NOMO-1 (cell line): ENCODE data around the gene ABCC9.

ENCODE experiments used
- DNase-seq, 2 experiments: peaks; one replicate each; lab custom pipeline; 2025; ENCODE audit not compliant: unreplicated experiment in 2 of 2; lab: John Stamatoyannopoulos, UW

ABCC9 gene

DNA sequence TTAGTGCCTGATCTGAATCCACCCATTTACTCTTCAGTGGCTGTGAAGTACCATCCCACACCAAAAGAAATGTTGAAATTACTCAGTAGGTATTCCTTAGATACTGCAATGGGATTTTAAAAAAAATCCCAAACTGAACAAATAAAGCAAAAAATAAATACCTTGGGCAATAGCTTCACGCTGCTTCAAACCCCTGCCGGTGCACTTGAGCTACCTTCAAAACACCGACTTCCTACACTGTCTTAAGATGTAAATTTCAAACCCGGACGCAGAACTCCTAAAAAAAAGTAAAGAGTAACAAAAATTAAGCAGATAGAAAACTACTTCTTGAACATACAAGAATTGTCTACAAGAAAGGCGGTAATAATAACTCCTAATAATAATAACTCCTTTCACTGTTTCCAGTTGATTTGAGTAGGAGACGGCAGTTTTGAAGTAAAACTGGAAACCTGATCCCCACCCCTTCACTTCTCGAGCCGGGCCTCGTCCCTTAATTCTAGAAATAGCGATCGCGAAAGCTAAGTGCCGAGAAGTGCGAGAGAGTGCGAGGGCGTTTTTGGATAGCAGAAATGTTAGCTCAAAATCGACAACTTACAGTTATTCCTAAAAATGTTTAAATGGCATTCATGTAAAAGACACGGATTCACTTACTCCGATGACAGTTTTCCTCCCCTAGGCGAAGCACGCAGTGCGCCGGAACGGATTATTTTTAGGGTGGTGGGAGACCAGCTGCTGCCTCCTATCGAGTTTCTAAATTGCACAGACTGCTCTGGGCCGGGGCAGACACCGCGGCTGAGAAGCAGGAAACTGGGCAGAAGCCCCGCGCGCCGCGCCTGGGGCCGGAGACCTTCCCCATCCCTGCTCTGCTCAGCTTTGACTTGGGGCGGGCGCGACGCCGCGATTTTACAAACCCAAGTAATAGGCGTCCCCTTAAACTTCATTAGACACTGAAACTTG is at the start of gene ABCC9:
TSS of gene ABCC9 (minus strand) at position 878 of the 957 bp plus-strand sequence. CDS start 4,752 bp downstream, outside the sequence.
- DNase-seq: no peak

DNA sequence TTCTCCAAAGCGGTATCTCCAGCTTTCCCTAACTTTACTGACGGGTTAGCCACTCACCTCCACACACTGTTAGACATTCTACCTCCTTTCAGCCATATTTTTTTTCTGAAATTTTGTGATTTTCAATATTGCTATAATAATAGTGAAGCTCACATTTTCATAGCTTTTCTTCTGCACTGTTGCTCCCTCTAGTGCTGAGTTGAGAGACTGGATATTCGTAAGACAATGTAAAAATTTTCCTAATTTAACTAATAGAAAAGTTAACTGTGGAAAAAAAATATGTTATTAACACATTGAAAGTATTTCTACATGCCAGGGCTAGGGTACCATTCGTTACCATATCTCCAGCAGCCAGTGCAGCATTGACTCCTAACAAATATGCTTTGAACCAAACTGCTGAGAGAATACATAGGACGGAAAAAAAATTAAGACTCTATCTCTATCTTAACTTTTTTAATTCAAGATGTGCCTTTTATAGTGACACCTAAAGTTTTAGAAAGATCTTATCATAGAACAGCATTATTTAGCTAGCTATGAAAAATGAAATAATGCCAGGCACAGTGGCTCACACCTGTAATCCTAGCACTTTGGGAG is 48.7 kb upstream of the ABCC9 start:
- DNase-seq: no peak

DNA sequence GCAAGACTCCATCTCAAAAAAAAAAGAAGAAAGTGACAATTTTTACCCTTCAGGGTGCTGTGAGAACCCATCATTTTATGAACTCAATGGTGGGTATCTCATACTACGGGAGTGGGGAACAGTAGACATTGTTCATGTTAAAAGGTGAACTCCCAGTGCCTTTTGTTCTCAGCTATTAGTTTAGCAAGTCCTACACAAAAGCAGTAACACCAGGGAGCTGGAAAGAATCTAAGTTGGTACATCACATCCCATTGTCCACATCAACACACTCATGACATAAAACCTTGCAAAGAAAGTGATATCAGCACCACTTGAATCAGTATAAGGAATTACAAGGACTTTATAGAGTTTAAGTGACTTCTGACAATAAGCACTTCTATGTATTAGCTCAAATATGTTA is 47.4 kb upstream of the ABCC9 start:
- no peak for DNase-seq

DNA sequence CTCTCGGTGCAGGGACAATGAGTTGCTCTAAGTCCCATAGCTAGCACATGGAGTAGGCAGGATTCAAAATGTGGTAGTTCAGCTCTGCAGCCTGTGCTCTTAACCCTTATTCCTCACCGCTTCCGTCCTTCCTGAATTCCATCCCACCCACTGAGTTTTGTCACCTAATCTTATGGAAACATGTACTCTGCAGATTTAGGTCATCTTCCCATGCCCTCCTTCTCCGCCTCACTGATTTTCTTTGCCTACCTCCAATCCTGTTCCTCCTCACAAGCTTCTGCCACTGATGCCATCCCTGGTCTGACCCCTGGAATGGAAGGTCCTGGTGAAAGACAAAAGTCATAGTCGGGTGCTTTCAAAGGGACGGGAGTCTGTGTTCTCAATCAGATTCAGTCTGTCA is 46.5 kb upstream of the ABCC9 start:
- no peak for DNase-seq

DNA sequence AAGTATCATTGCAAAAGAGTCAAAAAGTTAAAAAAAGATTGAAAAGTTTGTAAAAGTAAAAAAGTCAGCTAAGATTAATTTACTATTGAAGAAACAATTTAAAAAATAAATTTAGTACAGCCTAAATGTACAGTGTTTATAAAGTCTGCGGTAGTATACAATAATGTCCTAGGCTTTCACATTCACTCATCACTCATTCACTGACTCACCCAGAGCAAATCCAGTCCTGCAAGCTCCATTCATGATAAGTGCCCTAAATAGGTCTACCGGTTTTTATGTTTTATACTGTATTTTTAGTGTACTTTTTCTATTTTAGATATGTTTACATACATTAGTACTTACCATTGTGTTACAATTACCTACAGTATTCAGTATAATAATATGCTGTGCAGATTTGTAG is 43.9 kb upstream of the ABCC9 start:
- no peak for DNase-seq

DNA sequence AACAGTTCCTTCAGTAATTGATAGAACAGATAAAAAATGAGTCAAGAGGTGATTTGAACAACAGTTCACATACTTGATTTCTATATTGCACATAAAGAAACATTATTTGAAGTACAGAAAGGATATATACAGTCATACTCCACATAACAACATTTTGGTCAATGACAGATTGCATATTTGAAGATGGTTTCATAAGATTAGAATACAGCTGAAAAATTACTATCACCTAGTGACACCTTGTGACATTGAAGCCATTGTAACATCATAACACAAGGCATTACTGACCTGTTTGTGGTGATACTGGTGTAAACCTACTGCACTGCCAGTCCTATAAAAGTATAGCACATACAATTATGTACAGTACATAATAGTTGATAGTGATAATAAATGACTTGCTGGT is 43.1 kb upstream of the ABCC9 start:
- DNase-seq: no peak

DNA sequence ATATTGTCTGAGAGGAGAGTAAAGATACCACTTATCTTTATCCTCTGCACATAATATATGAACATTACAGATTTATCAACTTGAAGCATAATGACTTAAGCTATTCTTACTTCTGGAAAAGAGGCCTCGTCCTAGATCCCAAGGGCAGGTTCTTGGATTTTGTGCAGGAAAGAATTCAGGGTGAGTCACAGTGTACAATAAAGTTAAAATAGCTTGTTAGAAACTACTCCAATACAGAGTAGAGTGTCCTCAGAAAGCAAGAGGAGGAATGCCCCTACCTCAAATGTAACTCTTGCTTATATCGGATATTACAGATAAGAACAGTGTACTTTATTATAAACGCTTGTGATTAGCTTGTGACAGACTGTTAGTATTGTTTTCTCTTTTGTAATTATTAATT is 41.9 kb upstream of the ABCC9 start:
- no peak for DNase-seq

DNA sequence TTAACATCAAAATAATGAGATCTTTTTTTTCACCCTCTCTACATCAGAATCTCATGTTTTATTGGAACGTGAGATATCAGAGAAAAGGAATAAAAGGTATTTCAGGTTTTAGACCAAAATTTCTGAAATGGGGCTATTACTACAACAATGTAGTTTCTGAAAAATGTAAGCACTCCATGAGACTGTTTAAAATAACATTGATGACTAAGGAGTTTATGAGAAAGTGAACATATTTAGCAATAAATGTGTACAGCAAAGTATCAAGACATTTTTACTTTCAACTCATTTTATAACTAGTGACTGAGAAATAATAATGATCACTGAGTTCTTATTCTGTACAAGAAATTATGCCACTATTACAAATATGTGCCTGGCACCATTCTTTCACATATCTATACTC is 39.3 kb upstream of the ABCC9 start:
- no peak for DNase-seq

DNA sequence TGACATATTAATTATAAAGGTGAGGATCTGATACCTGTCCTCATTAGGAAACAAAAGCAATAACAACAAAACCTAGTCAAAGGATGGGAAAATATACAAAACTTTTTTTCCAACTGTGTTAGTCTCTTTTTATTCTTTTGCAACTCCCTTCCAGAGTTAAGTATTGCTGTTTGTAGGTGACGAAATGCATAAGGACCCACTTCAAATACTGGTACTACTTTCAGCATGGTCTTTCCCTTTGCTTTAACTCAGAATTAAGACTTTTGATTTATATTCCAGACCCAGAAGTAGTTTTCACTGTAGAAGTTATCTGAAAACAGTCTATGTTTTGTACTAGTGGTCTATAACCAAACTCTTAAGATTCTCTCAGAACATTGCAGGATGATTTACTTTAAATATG is 34.1 kb upstream of the ABCC9 start:
- DNase-seq: no peak

DNA sequence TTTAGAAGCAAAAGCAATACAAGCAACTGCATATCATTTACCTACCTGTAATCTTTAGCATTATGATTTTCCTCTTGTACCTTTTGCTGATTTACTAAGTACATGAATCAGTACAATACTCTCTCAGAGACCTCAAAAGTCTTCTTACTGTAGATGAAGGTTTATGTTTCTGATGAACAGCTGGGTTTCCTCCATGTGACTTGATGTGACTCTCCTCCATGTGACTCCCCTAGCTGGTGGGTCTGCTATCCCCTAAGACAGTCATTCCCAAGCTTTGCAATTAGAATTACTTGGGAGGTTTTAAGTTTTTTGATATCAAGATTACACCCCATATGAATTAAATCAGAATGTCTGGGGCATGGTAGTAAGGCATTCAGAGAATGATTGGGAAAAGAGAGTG is 32.0 kb upstream of the ABCC9 start:
- no peak for DNase-seq

DNA sequence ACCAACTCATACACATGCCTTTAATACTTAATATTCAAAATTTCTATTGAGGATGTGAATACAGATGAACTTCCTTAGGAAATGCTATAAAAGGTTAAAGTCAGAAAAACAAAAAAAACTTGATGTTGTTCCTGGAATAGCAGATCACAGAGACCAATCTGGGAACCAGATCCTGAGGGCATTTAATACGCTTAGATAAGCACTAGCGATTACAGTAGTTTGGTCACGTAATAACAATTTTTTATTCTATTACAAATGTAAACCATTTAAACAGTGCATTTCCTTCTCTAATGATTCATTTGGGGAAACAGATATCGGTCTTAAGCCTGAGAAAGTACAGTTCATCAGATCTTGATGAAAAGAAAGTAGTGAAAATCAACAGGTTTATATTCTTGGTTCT is 30.8 kb upstream of the ABCC9 start:
- no peak for DNase-seq

DNA sequence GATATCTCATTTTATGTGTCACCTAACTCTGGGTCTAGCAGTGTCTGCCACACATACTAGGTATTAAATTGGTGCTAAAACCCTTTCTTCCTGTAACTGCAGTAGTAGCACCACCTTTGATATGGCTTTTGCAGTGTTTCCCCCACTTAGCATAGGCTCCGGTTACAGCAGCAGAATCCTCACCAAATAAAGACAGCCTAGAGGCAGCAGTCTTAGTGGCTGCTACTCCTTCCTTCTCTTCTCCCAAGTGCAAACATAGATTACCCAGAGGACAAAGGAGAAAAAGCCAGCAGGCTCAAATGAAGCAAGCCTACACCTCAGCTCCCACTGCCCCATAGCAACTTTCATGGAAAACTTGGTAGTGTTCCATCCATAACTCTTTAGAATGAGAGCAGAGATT is 30.1 kb upstream of the ABCC9 start:
- no peak for DNase-seq

DNA sequence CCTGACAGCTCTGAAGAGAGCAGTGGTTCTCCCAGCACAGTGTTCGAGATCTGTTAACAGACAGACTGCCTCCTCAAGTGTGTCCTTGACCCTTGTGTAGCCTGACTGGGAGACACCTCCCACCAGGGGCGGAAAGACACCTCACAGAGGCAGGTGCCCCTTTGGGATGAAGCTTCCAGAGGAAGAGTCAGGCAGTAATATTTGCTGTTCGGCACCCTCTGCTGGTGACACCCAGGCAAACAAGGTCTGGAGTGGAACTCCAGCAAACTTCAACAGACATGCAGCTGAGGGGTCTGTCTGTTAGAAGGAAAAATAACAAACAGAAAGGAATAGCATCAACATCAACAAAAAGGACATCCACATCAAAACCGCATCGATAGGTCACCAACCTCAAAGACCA is 21.6 kb upstream of the ABCC9 start:
- no peak for DNase-seq

DNA sequence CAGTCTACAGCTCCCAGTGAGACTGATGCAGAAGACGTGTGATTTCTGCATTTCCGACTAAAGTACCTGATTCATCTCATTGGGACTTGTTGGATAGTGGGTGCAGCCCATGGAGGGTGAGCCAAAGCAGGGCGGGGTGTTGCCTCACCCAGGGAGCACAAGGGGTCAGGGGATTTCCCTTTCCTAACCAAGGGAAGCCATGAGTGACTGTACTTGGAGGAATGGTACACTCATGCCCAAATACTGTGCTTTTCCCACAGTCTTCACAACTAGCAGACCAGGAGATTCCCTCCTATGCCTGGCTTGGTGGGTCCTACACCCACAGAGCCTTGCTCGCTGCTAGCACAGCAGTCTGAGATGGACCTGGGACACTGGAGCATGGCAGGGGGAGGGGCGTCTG is 21.0 kb upstream of the ABCC9 start:
- DNase-seq: no peak

DNA sequence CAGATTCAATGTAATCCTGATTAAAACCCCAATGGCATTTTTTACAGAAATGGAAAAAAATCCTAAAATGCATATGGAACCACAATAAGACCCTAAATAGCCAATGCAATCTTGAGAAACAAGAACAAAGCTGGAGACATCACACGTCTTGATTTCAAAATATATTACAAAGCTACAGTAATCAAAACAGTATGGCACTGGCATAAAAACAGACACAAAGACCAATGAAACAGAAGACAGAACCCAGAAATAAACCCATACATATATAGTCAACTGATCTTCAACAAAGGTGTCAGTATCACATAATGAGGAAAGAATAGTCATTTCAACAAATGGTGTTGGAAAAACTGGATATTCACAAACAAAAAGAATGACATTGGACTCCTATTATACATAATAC is 9.4 kb upstream of the ABCC9 start:
- no peak for DNase-seq

DNA sequence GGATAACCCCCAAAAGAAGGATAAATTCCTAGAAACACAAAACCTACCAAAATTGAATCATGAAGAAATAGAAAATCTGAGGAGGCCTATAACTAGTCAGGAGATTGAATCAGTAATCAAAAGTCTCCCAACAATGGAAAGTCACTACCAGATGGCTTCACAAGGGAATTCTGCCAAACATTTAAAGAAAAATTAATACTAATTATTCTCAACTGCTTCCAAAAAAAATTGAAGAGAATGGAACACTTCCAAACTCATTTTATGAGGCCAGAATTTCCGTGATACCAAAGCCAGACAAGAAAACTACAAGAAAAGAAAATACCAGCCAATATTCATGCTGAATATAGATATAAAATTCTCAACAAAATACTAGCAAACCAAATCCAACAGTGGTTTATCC is 7.8 kb upstream of the ABCC9 start:
- DNase-seq: no peak

DNA sequence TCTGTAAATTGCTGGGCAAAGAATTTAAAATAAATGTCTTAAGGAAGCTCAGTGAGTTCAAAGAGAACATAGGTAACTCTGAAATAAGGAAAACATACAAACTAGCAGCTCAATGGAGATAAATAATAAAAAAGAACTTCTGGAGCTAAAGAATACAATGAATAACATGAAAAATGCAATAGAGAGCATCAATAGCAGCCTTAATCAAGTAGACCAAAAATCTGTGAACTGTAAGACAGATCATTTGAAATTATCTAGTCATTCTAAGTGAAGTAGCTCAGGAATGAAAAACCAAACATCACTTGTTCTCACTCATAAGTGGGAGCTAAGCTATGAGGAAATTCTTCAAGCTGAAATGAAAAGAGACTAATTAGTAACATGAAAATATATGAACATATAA is 5.8 kb upstream of the ABCC9 start:
- DNase-seq: no peak

DNA sequence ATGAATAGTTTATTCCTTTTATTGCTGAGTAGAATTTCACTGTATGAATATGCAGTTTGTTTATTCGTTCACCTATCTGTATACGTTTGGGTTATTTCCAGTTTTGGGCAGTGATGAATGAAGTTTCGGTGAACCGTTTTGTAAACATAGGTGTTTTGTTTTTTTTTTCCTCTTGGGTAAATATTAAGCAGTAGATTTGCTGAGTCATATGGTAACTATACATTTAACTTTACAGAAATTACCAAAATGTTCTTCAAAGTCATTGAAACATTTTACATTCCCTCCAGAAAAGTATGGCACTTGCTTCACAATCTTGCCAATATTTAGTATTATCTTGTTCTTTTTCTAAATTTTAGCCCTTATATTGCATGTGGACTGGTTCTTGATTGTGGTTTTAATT is 3.8 kb upstream of the ABCC9 start:
- DNase-seq: no peak

DNA sequence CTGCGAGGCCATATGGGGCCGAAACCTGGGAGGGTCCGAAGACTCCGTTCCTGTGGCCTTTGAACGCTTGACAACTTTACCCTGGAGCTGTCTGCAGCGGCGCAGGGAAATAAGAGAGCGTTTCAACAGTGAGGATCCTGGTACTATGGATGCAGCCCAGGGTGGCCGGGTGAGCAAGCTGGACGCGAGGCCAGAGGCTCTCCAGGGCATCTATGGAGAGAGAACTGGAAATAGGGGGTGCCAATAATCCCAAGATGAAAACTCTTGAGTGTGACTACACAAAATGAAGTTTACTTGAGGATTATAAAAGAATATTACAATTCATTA is 1.1 kb upstream of the ABCC9 start:
- DNase-seq: no peak

DNA sequence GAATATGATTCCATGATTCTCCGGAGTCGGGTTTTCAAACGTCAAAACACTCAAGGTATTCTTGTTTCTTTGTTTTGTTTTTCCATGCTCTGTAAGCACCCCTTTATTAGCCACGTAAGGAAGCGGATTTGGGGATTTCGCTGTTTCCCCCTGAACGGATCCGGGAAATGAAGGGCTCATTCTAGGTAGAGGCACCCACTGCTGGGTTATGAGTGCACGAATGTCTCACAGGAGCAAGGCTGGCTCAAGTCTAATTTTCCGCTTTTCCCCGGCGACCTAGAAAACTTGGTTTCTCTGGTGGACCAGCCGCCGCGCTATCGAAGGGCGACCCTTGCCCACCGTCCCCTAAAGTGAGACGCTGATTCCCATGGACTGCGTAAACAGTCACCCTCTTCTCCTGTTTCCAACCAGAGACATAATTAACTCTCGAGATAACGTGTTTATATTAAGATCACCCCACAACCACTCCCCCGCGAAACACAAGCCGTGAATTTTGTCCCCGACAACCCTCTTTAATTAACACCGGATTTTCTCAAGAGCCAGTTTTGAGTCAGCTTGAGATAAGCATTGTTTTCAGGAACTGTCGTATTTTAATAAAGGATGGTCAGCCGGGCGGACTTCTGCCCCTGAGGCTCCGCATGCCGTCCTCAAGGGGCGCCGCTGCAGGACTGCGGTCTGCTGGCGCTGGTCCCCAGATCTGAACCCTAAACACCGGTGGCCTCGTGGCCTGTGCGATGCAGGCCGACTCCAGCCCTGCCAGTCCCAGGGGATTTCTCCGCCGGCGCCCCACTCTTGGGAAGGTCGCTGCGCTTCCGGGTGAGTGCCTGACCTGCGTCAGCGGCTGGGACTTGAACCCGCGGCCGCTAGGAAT is 515 bp upstream of the ABCC9 start:
- DNase-seq: no peak

DNA sequence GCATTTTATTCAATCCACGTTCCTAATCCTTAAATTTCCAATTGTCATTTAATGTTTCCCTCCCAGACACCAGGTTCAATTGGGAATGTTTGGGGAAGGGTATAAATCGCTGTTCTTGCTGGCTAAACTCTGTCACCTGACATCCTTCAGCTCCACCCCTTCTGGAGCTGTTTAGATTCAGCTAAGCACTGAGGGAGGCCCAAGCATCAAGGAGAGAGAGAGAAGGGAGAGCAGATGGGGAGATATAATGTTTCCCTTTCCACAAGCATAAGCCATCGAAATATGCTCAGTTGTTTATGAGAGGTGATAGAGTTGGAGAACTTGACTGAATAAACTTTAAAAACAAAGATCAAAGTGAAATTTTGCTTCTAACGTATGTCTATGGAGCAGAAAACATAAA is 1.8 kb downstream of the ABCC9 start:
- no peak for DNase-seq

DNA sequence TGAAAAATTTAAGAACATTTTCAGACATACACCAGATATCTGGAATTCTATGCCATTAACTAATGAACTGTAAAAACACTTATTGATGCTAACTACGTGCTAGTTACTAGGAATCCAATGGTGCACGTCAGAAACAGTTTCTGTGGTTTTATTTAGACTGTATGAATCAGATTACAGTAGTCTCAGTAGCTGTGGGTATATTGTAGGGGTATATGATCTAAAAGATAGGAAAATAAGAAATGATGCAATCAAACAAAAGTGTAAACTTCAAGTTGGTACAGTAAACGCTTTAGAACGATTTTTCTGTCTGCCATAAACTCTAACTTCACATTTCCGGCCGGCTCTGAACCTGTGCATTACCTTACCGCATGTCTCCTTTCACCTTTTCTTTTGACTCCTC is 2.3 kb downstream of the ABCC9 start:
- DNase-seq: no peak
